Measurements from ENCODE around the gene CHKB. TPM values are rescaled to one million over a fixed set of nuclear protein-coding genes. Genes with fewer than 3 reads are reported as not detected.

Gene CHKB
- total and polyA plus RNA-seq, 2 of the 8 experiments (the other 6 are each of a cell fraction or from before 2014, with no cell fraction given), result 27.9 to 42.2 TPM

DNA sequence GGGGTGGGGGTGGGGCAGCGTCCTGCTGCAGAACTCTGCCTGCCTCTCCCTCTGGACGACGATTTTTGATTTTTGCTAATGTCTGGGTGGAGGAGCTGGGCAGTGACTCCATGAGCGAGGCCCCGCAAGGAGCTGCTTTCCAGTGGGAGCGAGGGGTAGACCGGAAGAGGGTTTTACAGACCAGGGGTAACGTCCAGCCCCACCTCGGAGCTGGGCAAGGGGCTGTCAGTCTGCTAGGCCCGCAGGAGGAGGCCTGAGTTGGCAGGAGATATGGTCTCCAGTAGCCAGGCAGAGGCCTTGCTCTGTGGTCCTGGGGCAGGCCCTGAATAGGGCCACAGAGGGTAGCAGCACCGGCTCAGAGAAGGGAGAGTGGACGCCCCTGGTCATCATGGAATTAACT is 26.9 kb upstream of the CHKB start:
- no peak overlapping the region for H4K5ac ChIP-seq (ENCODE audit: insufficient read length, low read depth, low read length)
- H2BK15ac ChIP-seq (ENCODE audit: low read length), result no peak overlapping the region
- no peak overlapping the region for H2BK120ac ChIP-seq (replicated peaks; ENCODE audit: low read depth, low read length)
- no peak overlapping the region for H2BK20ac ChIP-seq (ENCODE audit: low read length)
- no peak overlapping the region for H3K23ac ChIP-seq (ENCODE audit: insufficient read length)
- H3K9me3 ChIP-seq (ENCODE audit: insufficient read depth in 2 of 2, low read depth in 1 of 2, low read length in 1 of 2), result no peaks in the 10 kb centered on the region
- no peak overlapping the region for H3K4me3 ChIP-seq (ENCODE audit: extremely low read depth in 1 of 4, insufficient read depth in 2 of 4, low read depth in 3 of 4, low read length in 4 of 4)
- no peak overlapping the region for H4K91ac ChIP-seq (replicated peaks; ENCODE audit: insufficient read length, low read length)
- CTCF ChIA-PET (ENCODE audit: partially characterized antibody), result interaction anchor here (0.8 to 5.4 kb wide), 7 partner anchors 12 to 112 kb away, joined by 3 to 39 read pairs (median 4); partner anchors contain the start of genes ARSA and SYCE3
- no peak for DNase-seq (ENCODE audit: low read depth in 1 of 2, low spot score in 2 of 2)
- TF ChIP-seq CHD1 (IDR thresholded peaks at IDR 0.05; ENCODE audit: low read depth, low read length) (no peak), SIRT6 (IDR thresholded peaks at IDR 0.05; ENCODE audit: low read length) (no peak), ZNF274 (IDR thresholded peaks at IDR 0.05; ENCODE audit: borderline replicate concordance, extremely low read depth, low read length) (no peak), TCF12 (IDR thresholded peaks at IDR 0.05; ENCODE audit: low read depth, low read length) (no peak), BACH1 (IDR thresholded peaks at IDR 0.05; ENCODE audit: low read length) (no peak), JUND (IDR thresholded peaks at IDR 0.05; ENCODE audit: low read length) (no peak), MAFK (IDR thresholded peaks at IDR 0.05; ENCODE audit: low read depth, low read length) (no peak), RFX5 (IDR thresholded peaks at IDR 0.05; ENCODE audit: borderline replicate concordance, low read depth, low read length) (no peak), SIN3A (conservative IDR thresholded peaks at IDR 0.05 in 1 of 2, IDR thresholded peaks at IDR 0.05 in 1 of 2; ENCODE audit: low read depth in 1 of 2, low read length in 2 of 2) (no peak), CREB1 (IDR thresholded peaks at IDR 0.05) (no peak), KDM1A (IDR thresholded peaks at IDR 0.05; ENCODE audit: borderline replicate concordance, low read length) (no peak), POLR2A (IDR thresholded peaks at IDR 0.05; ENCODE audit: control extremely low read depth in 1 of 2, low read depth in 2 of 2, low read length in 2 of 2) (no peak), FOSL1 (IDR thresholded peaks at IDR 0.05; ENCODE audit: insufficient read depth, low read depth, low read length) (no peak), JUN (IDR thresholded peaks at IDR 0.05; ENCODE audit: low read depth, low read length) (no peak), RAD21 (IDR thresholded peaks at IDR 0.05 in 1 of 2, conservative IDR thresholded peaks at IDR 0.05 in 1 of 2; ENCODE audit: low read depth in 2 of 2, low read length in 2 of 2) (no peak), SIX5 (IDR thresholded peaks at IDR 0.05; ENCODE audit: low read depth, low read length) (no peak)
- FAIRE-seq, result no peak
- H3K4me2 ChIP-seq (ENCODE audit: insufficient read depth in 1 of 2, low read depth in 2 of 2, low read length in 2 of 2), result no peak overlapping the region
- peaks cover 0 to 13% (median 2%) of the 10 kb centered on the region in 4 experiments; a peak in 4 of 7 replicates for H3K4me1 ChIP-seq (replicated peaks in 1 of 4; ENCODE audit: control insufficient read depth in 3 of 4, insufficient read depth in 4 of 4, low read length in 3 of 4)
- H2BK12ac ChIP-seq (ENCODE audit: low read depth, low read length), result no peak overlapping the region
- H3K36me3 ChIP-seq (ENCODE audit: control insufficient read depth in 2 of 4, insufficient read depth in 4 of 4, low read length in 3 of 4), result no peaks in the 10 kb centered on the region; a peak in 1 of 8 replicates
- H3K14ac ChIP-seq (ENCODE audit: insufficient read length), result no peak overlapping the region
- no peaks in the 10 kb centered on the region for H3K79me2 ChIP-seq (ENCODE audit: control insufficient read depth in 1 of 2, insufficient read depth in 2 of 2, low read length in 2 of 2)
- 89% methylated on average over 10 of the region's 12 CpGs; no CpG with 5 or more reads in 1 of the 2 experiments for WGBS, 2 experiments (ENCODE audit: extremely low coverage in 1 of 2, insufficient coverage in 1 of 2, insufficient read length in 1 of 2, insufficient replicate concordance in 2 of 2, low coverage in 1 of 2, low lambda C conversion rate in 2 of 2, missing lambda C conversion rate in 1 of 2)
- no peaks in the 10 kb centered on the region for H3K79me1 ChIP-seq (ENCODE audit: low read depth, low read length)
- no peak overlapping the region for H2AFZ ChIP-seq (ENCODE audit: low read length)
- H4K20me1 ChIP-seq (replicated peaks in 1 of 2; ENCODE audit: control insufficient read depth in 1 of 2, insufficient read depth in 2 of 2, low read length in 2 of 2), result peaks cover 0 to 6% of the 10 kb centered on the region in 2 experiments
- no peak overlapping the region for H3K9ac ChIP-seq (replicated peaks in 1 of 4; ENCODE audit: extremely low read depth in 1 of 4, low read depth in 3 of 4, low read length in 3 of 4)
- no peak overlapping the region for H3K4ac ChIP-seq (replicated peaks; ENCODE audit: insufficient read length, low read depth, low read length)
- H3K18ac ChIP-seq (ENCODE audit: extremely low read depth, low read length), result no peak overlapping the region
- peaks cover 9 to 28% (median 20%) of the 10 kb centered on the region in 4 experiments for H3K27me3 ChIP-seq (replicated peaks in 1 of 4; ENCODE audit: control insufficient read depth in 3 of 4, extremely low read depth in 1 of 4, insufficient read depth in 3 of 4, low read length in 3 of 4)
- H3K56ac ChIP-seq (replicated peaks; ENCODE audit: insufficient read length, low read depth, low read length), result no peak overlapping the region
- H2AK5ac ChIP-seq (ENCODE audit: low read depth, low read length), result no peak overlapping the region
- H3K23me2 ChIP-seq (ENCODE audit: low read depth, low read length), result no peaks in the 10 kb centered on the region
- H4K8ac ChIP-seq (ENCODE audit: extremely low read depth, insufficient read depth, low read length), result no peak overlapping the region
- POLR2A ChIA-PET (ENCODE audit: partially characterized antibody), result interaction anchor here (1.6 kb wide), 1 partner anchor 9 kb away, joined by 4 read pairs; no protein-coding TSS in a partner anchor
- H2BK5ac ChIP-seq (ENCODE audit: low read depth, low read length), result no peak overlapping the region
- no peak overlapping the region for H3K27ac ChIP-seq (ENCODE audit: low read depth, low read length)
